Measurements from ENCODE around the gene MTAP.

- no peak for TF ChIP-seq POLR2AphosphoS5 (IDR thresholded peaks at IDR 0.05; ENCODE audit: low read depth)
- no peak for TF ChIP-seq CTCF (IDR thresholded peaks at IDR 0.05; ENCODE audit: insufficient read depth, low read length)
- no peak for TF ChIP-seq SPI1 (IDR thresholded peaks at IDR 0.05; ENCODE audit: borderline replicate concordance, low read depth)
Observed at GRCh38 chr9:21770871-21771560, 31.4 kb upstream of the MTAP start.

Data from HL-60 (cell line).